GM12875 (cell line): ENCODE data around the gene SLC25A25.

Source experiments
- H3K4me3 ChIP-seq: one replicate; pipeline ENCODE4 v1.5.1; 2011; ENCODE audit warnings: low read depth, low read length, control low read depth
- TF ChIP-seq, protein P1 (sequence below): IDR thresholded peaks from 2 replicates; pipeline ENCODE4 v1.5.1; 2011; ENCODE audit warnings: low read depth, mild to moderate bottlenecking, control low read depth, inconsistent platforms, low read length, moderate library complexity, borderline replicate concordance; ENCODE audit not compliant: insufficient read depth

SLC25A25 gene

DNA sequence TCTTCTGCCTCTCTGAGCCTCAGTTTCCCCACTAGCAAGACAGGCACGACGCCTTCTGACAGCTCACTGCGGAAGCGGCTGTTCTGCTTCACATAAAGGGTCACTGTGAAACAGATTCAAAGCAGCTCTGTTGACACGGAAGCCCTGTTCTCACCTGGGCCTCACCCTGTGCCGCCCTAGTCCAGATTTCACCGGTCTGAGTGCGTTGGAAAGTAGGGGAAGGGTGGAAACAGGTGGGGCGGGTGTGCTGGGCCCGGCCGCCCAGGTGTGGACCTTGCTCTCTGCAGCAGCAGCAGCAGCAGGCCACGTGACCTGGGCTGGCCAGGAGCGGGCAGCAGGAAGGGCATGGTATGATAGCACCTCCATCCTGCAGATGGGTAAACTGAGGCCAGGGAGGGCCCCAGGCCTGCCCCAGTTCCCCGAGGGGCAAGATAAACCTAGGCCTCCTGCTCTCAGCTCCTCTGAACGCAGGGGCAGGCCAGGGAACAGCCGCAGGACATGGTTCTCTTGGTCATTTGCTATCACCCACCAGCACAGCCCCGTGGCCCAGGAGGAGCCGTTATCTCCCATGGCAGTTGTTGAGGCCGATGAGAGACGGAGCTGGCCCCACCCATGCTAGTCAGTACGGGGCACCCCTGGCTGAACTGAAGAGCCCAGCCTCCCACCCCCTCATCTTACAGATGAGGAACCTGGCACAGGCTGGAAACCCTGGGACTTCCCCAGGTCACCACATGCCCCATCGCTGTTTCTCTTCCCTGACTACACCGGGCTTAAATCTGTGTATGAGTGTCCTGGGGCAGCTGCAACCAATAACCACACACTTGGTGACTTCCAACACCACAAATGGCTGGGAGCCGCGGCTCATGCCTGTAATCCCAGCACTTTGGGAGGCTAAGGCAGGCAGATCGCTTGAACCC, 47.4 kb downstream of the SLC25A25 start:
- TF ChIP-seq, protein P1, sequence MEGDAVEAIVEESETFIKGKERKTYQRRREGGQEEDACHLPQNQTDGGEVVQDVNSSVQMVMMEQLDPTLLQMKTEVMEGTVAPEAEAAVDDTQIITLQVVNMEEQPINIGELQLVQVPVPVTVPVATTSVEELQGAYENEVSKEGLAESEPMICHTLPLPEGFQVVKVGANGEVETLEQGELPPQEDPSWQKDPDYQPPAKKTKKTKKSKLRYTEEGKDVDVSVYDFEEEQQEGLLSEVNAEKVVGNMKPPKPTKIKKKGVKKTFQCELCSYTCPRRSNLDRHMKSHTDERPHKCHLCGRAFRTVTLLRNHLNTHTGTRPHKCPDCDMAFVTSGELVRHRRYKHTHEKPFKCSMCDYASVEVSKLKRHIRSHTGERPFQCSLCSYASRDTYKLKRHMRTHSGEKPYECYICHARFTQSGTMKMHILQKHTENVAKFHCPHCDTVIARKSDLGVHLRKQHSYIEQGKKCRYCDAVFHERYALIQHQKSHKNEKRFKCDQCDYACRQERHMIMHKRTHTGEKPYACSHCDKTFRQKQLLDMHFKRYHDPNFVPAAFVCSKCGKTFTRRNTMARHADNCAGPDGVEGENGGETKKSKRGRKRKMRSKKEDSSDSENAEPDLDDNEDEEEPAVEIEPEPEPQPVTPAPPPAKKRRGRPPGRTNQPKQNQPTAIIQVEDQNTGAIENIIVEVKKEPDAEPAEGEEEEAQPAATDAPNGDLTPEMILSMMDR = no peak
- H3K4me3 ChIP-seq = no peak overlapping the region

- H3K4me3 ChIP-seq = no peak overlapping the region
- TF ChIP-seq, protein P1 = no peak
Observed at GRCh38 chr9:128116104-128117083, 48.4 kb downstream of the SLC25A25 start.

DNA sequence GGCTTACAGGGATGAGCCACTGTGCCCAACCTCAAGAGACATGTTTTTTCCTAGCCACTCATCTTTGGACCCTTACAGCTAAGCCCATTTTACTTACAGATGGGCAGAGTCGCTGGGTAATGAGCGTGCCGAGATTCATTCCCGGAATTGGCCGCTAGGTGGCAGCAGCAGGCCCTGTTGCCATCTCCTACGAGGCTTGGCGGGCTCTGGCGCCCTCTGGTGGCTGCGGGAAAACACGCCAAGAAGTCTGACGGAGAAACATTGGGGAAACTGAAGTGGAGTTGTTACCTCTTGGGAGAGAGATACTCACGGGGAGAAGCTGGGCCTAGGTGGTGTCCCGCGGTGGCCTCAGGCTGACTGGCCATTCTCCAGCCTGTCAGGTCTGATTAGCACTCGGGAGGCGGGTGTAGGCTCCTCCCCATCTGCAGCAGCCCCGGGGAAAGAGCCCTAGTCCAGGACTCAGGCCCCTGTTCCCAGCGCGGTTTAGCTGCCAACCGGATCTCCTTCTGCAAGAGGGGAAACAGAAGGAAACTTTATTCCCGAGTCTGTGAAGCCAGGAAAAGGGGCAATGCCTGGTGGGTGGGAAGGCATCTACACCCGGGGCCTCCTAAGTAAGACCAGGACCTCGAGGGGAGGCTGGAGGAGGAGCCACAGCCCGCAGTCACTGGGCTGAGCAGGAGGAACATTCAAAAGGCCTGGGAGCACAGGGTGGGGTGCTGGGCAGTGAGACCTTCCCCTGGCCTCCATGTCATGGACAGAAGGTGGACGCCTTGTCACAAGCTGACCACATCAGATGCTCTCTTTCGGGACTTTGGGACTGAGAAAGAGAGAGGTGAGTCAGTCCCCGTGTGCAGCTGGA, 49.8 kb downstream of the SLC25A25 start:
- TF ChIP-seq, protein P1 = peak; percentile 100
- no peak overlapping the region for H3K4me3 ChIP-seq

DNA sequence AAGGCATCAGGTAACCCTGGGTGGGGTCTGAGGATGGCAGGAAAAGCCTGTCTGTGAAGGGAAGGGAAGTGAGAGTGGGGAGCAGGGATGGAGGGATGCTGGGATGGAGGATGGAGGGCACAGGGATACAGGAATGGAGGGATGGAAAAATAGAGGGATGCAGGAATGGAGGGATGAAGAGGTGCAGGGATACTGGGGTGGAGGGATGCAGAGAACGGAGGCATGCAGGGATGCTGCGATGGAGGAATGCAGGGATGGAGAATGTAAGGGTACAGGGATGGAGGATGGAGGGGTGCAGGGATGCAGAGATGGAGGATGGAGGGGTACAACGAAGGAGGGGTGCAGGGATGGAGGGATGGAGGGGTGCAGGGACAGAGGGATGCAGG, 50.4 kb downstream of the SLC25A25 start:
- TF ChIP-seq, protein P1 = no peak
- no peak overlapping the region for H3K4me3 ChIP-seq

DNA sequence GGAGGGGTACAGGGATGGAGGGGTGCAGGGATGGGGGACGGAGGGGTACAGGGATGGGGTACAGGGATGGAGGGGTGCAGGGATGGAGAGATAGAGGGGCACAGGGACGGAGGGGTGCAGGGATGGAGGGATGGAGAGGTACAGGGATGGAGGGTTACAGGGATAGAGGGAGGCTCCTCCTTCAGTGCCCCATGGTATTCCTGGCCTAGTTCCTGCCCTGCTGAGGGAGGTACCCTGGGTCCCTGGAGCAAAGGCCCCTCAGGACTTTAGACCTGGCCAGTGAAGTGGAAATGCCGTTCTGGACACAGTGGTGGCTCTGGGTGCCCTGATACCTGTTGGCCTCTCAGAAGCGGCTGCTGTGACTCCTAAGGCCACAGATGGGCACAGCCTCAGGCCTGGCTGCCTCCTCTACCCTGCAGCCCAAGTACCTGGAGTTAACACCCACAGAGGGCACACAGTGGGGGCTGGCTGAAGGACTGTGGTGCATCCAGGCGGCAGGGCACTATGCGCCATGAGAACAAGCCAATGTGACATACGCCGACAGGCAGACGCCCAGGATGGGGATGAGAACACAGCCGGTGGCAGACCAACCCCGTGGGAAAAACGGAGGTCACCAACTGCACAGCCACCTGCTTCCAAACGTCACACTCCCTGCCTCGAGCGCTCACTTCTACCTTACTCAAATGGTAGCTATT, 51.1 kb downstream of the SLC25A25 start:
- TF ChIP-seq, protein P1 = no peak

More for the DNA sequence above, 51.1 kb downstream of the SLC25A25 start:
- no peak overlapping the region for H3K4me3 ChIP-seq
